K562 (cell line): ENCODE results near the gene UBXN11. TPM values are rescaled to one million over a fixed set of nuclear protein-coding genes. Genes with fewer than 3 reads are reported as not detected.

Experiments
- ARNT ChIP-seq, 2 experiments: fragments of 450-650 bp; IDR thresholded peaks; 2 replicates each; pipeline ENCODE4 v1.6.1; 2016; ENCODE audit warnings: mild to moderate bottlenecking in 1 of 2
- BCL6 ChIP-seq: fragments of 250-450 bp; sonication (Bioruptor Pico); IDR thresholded peaks from 2 replicates; pipeline ENCODE4 v1.4.0; 2020
- ELF2 ChIP-seq: fragments of 250-450 bp; sonication (Bioruptor Pico); IDR thresholded peaks from 2 replicates; pipeline ENCODE4 v1.5.0; 2021; ENCODE audit warnings: mild to moderate bottlenecking
- GATAD2B ChIP-seq: fragments of 450-650 bp; IDR thresholded peaks from 2 replicates; pipeline ENCODE4 v1.6.1; 2017; ENCODE audit warnings: mild to moderate bottlenecking, borderline replicate concordance
- HDAC1 ChIP-seq, 2 experiments: fragments of 450-650 bp; IDR thresholded peaks; 2 replicates each; pipeline ENCODE4 v1.6.1; 2016 to 2017; ENCODE audit warnings: inconsistent platforms in 1 of 2, mild to moderate bottlenecking in 1 of 2, moderate library complexity in 1 of 2
- HINFP ChIP-seq: fragments of 450-650 bp; conservative IDR thresholded peaks from 2 replicates; pipeline ENCODE4 v1.6.1; 2016; ENCODE audit warnings: missing genetic modification characterization, low read depth, mild to moderate bottlenecking, control low read depth, missing compliant biosample characterization
- MCM3 ChIP-seq: fragments of 450-650 bp; IDR thresholded peaks from 2 replicates; pipeline ENCODE4 v1.6.1; 2016
- NR1H2 ChIP-seq: sonication (generic); formaldehyde crosslinking; IDR thresholded peaks from 2 replicates; pipeline ENCODE4 v1.4.0; 2020; ENCODE audit warnings: mild to moderate bottlenecking, missing genetic modification reagents
- POLR2AphosphoS5 ChIP-seq: IDR thresholded peaks from 2 replicates; pipeline ENCODE4 v1.6.1; 2011; ENCODE audit warnings: mild to moderate bottlenecking, low read depth, low read length, moderate library complexity; ENCODE audit not compliant: control insufficient read depth, insufficient read depth
- PRPF4 ChIP-seq: fragments of 200-400 bp; formaldehyde crosslinking; IDR thresholded peaks from one replicate; pipeline ENCODE4 v1.6.1; 2017; ENCODE audit warnings: low read length, low read depth, mild to moderate bottlenecking; ENCODE audit not compliant: insufficient read depth, poor library complexity, severe bottlenecking
- PYGO2 ChIP-seq: fragments of 450-650 bp; IDR thresholded peaks from 2 replicates; pipeline ENCODE4 v1.6.1; 2016; ENCODE audit warnings: mild to moderate bottlenecking, missing genetic modification characterization, moderate library complexity, missing compliant biosample characterization
- SMARCC2 ChIP-seq: fragments of 450-650 bp; IDR thresholded peaks from 2 replicates; pipeline ENCODE4 v1.6.1; 2017; ENCODE audit warnings: antibody characterized with exemption, moderate library complexity, mild to moderate bottlenecking, low read depth
- WHSC1 ChIP-seq: IDR thresholded peaks from one replicate; pipeline ENCODE4 v1.6.1; 2012; ENCODE audit warnings: low read length, control low read depth, inconsistent platforms
- ZBED1 ChIP-seq: IDR thresholded peaks from 2 replicates; pipeline ENCODE4 v1.6.1; 2014
- ZNF224 ChIP-seq: sonication (generic); formaldehyde crosslinking; IDR thresholded peaks from 2 replicates; pipeline ENCODE4 v1.8.0; 2022; ENCODE audit warnings: mild to moderate bottlenecking, missing genetic modification reagents
- ZNF274 ChIP-seq: IDR thresholded peaks from 2 replicates; pipeline ENCODE4 v1.6.1; 2011; ENCODE audit warnings: low read depth, mild to moderate bottlenecking, low read length, moderate library complexity, borderline replicate concordance
- ZNF3 ChIP-seq: fragments of 250-450 bp; sonication (Bioruptor Pico); IDR thresholded peaks from 2 replicates; pipeline ENCODE4 v1.5.0; 2021; ENCODE audit warnings: mild to moderate bottlenecking, moderate library complexity
- polyA plus RNA-seq, 8 experiments: library from polyadenylated mRNA; depleted of rRNA in 4 of 8; stranded (reverse) in 5 of 8; unstranded in 3 of 8; fragments of >200 nt; fragmentation: Nextera tagmentation in 2 of 8; fragmentation: Illumina TruSeq in 1 of 8; extraction: Ambion mirVana in 2 of 8; extraction: Trizol in 1 of 8; gene quantifications; 2 replicates each; pipeline versions ENCODE4 v1.2.1 to v1.2.3, GENCODE V29; 2011 to 2014; ENCODE audit warnings: inconsistent platforms in 1 of 8, missing spikeins in 1 of 8
- total RNA-seq, 7 experiments: library from RNA; depleted of rRNA in 6 of 7; stranded (reverse); fragments of >200 nt in 6 of 7; fragmentation: Illumina TruSeq in 2 of 7; extraction: Trizol in 2 of 7; gene quantifications; 2 replicates each; pipeline versions ENCODE4 v1.2.1 to v1.2.3, GENCODE V29; 2011 to 2021; ENCODE audit warnings: low replicate concordance in 1 of 7
- TF ChIP-seq, protein P1 (sequence below), 3 experiments: fragments of 200-800 bp in 1 of 3; sonication (Bioruptor generic) in 1 of 3; sonication (generic) in 1 of 3; formaldehyde crosslinking in 1 of 3; IDR thresholded peaks; 2 replicates each; pipeline versions ENCODE4 v1.6.1 to v1.8.0; 2016 to 2022; ENCODE audit warnings: mild to moderate bottlenecking in 2 of 3, missing compliant biosample characterization in 2 of 3, missing genetic modification characterization in 2 of 3, missing genetic modification reagents in 1 of 3
- TF ChIP-seq, protein P2 (sequence below): fragments of 450-650 bp; formaldehyde crosslinking; IDR thresholded peaks from 2 replicates; pipeline ENCODE4 v1.4.0; 2022; ENCODE audit warnings: missing genetic modification characterization
- TF ChIP-seq, protein P3 (sequence below): fragments of 250-450 bp; sonication (Bioruptor Pico); IDR thresholded peaks from 2 replicates; pipeline ENCODE4 v1.8.0; 2022; ENCODE audit warnings: inconsistent platforms, mild to moderate bottlenecking, moderate library complexity, borderline replicate concordance
- TF ChIP-seq, protein P4 (sequence below), 2 experiments: fragments of 250-450 bp in 1 of 2; fragments of 450-650 bp in 1 of 2; sonication (Bioruptor Pico) in 1 of 2; IDR thresholded peaks; 2 replicates each; pipeline versions ENCODE4 v1.6.1 to v1.8.0; 2016 to 2021; ENCODE audit warnings: mild to moderate bottlenecking in 2 of 2, moderate library complexity in 2 of 2, missing compliant biosample characterization in 1 of 2, missing genetic modification characterization in 1 of 2

Gene UBXN11
- total and polyA plus RNA-seq, 9 of the 15 experiments (the other 6 are each of a cell fraction or from before 2014, with no cell fraction given) = 0.48 to 34.3 (median 11.3) TPM

- TF ChIP-seq ARNT (IDR thresholded peaks at IDR 0.05) (peak; percentile 39 to 40; a peak in 1 of 4 replicates), GATAD2B (no peak), SMARCC2 (no peak), HDAC1 (IDR thresholded peaks at IDR 0.05) (no peak; a peak in 2 of 4 replicates), MCM3 (no peak), POLR2AphosphoS5 (peak; percentile 21; the same call in 1 of the 2 replicates), ZBED1 (no peak), ZNF224 (CRISPR knock-in tag) (no peak), PYGO2 (tag) (no peak), PRPF4 (no peak), ZNF3 (no peak), ELF2 (CRISPR knock-in tag) (peak; percentile 78; the same call in 1 of the 2 replicates), HINFP (tag) (no peak), BCL6 (peak; percentile 61), WHSC1 (no peak), NR1H2 (CRISPR knock-in tag) (peak; percentile 95), ZNF274 (no peak)
- TF ChIP-seq, protein P1, sequence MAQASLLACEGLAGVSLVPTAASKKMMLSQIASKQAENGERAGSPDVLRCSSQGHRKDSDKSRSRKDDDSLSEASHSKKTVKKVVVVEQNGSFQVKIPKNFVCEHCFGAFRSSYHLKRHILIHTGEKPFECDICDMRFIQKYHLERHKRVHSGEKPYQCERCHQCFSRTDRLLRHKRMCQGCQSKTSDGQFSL (CRISPR knock-in tag; IDR thresholded peaks at IDR 0.05) = no peak; the same call in 1 of the 2 replicates
- TF ChIP-seq, protein P1 (tag; IDR thresholded peaks at IDR 0.05) = peak in 1 of 2 experiments; percentile 68; a peak in 1 of 4 replicates
- TF ChIP-seq, protein P2, sequence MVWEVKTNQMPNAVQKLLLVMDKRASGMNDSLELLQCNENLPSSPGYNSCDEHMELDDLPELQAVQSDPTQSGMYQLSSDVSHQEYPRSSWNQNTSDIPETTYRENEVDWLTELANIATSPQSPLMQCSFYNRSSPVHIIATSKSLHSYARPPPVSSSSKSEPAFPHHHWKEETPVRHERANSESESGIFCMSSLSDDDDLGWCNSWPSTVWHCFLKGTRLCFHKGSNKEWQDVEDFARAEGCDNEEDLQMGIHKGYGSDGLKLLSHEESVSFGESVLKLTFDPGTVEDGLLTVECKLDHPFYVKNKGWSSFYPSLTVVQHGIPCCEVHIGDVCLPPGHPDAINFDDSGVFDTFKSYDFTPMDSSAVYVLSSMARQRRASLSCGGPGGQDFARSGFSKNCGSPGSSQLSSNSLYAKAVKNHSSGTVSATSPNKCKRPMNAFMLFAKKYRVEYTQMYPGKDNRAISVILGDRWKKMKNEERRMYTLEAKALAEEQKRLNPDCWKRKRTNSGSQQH (CRISPR knock-in tag) = no peak
- TF ChIP-seq, protein P3, sequence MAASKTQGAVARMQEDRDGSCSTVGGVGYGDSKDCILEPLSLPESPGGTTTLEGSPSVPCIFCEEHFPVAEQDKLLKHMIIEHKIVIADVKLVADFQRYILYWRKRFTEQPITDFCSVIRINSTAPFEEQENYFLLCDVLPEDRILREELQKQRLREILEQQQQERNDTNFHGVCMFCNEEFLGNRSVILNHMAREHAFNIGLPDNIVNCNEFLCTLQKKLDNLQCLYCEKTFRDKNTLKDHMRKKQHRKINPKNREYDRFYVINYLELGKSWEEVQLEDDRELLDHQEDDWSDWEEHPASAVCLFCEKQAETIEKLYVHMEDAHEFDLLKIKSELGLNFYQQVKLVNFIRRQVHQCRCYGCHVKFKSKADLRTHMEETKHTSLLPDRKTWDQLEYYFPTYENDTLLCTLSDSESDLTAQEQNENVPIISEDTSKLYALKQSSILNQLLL (CRISPR knock-in tag) = no peak
- TF ChIP-seq, protein P4, sequence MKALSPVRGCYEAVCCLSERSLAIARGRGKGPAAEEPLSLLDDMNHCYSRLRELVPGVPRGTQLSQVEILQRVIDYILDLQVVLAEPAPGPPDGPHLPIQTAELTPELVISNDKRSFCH (CRISPR knock-in tag; IDR thresholded peaks at IDR 0.05) = no peak
- TF ChIP-seq, protein P4 (tag; IDR thresholded peaks at IDR 0.05) = 0 out of 2 replicates have a peak, but pooled peaks have one; percentile 56
Observed at GRCh38 chr1:26279456-26280332, 26.7 kb downstream of the UBXN11 start, which contains the start of gene SH3BGRL3 (continued).
